SIG-M5 treated with dmso at 0.1 percent for 504 hours (cell line): ENCODE measurements around the gene HS1BP3.

ENCODE experiments used
- DNase-seq: peaks from one replicate; lab custom pipeline; 2025; ENCODE audit not compliant: unreplicated experiment; lab: John Stamatoyannopoulos, UW

The HS1BP3 gene

GRCh38 chr2:20631617-20632307 lies 19.1 kb downstream of the HS1BP3 start:
- no peak for DNase-seq

- DNase-seq = no peak
These were observed 19.9 kb downstream of the HS1BP3 start for GRCh38 chr2:20630967-20631366.

GRCh38 chr2:20629581-20630171 lies 21.2 kb downstream of the HS1BP3 start:
- DNase-seq = no peak

GRCh38 chr2:20629181-20629580 lies 21.7 kb downstream of the HS1BP3 start:
- DNase-seq = no peak

GRCh38 chr2:20627712-20628380 lies 23.1 kb downstream of the HS1BP3 start:
- no peak for DNase-seq

GRCh38 chr2:20626698-20627513 lies 24.0 kb downstream of the HS1BP3 start:
- no peak for DNase-seq

GRCh38 chr2:20626392-20626697 lies 24.6 kb downstream of the HS1BP3 start:
- DNase-seq = no peak

GRCh38 chr2:20625491-20626391 lies 25.2 kb downstream of the HS1BP3 start:
- no peak for DNase-seq

- DNase-seq = no peak
These were observed 25.9 kb downstream of the HS1BP3 start for GRCh38 chr2:20624884-20625485.

GRCh38 chr2:20624156-20624883 lies 26.6 kb downstream of the HS1BP3 start:
- DNase-seq = no peak

- no peak for DNase-seq
These were observed 27.1 kb downstream of the HS1BP3 start for GRCh38 chr2:20623741-20624155.

GRCh38 chr2:20623241-20623640 lies 27.7 kb downstream of the HS1BP3 start:
- DNase-seq = no peak

GRCh38 chr2:20622731-20623130 lies 28.2 kb downstream of the HS1BP3 start:
- no peak for DNase-seq

- DNase-seq = no peak
These were observed 28.6 kb downstream of the HS1BP3 start for GRCh38 chr2:20622296-20622686.

GRCh38 chr2:20621366-20622295 lies 29.3 kb downstream of the HS1BP3 start:
- no peak for DNase-seq

GRCh38 chr2:20620696-20621365 lies 30.1 kb downstream of the HS1BP3 start:
- no peak for DNase-seq

GRCh38 chr2:20620271-20620681 lies 30.6 kb downstream of the HS1BP3 start:
- no peak for DNase-seq

GRCh38 chr2:20619624-20620024 lies 31.3 kb downstream of the HS1BP3 start:
- DNase-seq = no peak
